Hematopoietic multipotent progenitor cell treated with erythropoietin and hydrocortisone succinate and interleukin-3 and kit ligand, for 17 days (in vitro differentiated cells): Measurements from ENCODE around the gene CDH15.

Source experiments
- DNase-seq: peaks from one replicate; pipeline ENCODE4 v3.0.0-alpha.2; 2015; ENCODE audit warnings: low spot score

The CDH15 gene

GRCh38 chr16:89199241-89200123 lies 27.9 kb downstream of the CDH15 start:
- DNase-seq = no peak

GRCh38 chr16:89200124-89200849 lies 28.7 kb downstream of the CDH15 start, which contains the start of gene SLC22A31:
TSS of gene SLC22A31 (minus strand) at chr16:89200537. CDS start at chr16:89200501, 36 bp downstream.
- no peak for DNase-seq

GRCh38 chr16:89200850-89201411 lies 29.4 kb downstream of the CDH15 start:
- no peak for DNase-seq

GRCh38 chr16:89201439-89202377 lies 30.2 kb downstream of the CDH15 start:
- peak; percentile 69 for DNase-seq

- DNase-seq = no peak
Measured at GRCh38 chr16:89202422-89203215, 31.1 kb downstream of the CDH15 start.

GRCh38 chr16:89207993-89208392 lies 36.4 kb downstream of the CDH15 start:
- no peak for DNase-seq

GRCh38 chr16:89209522-89210044 lies 38.0 kb downstream of the CDH15 start:
- DNase-seq = no peak

GRCh38 chr16:89210165-89210903 lies 38.8 kb downstream of the CDH15 start:
- DNase-seq = no peak

GRCh38 chr16:89210904-89211515 lies 39.5 kb downstream of the CDH15 start:
- no peak for DNase-seq

- DNase-seq = peak; percentile 88
Measured at GRCh38 chr16:89216315-89217137, 45.0 kb downstream of the CDH15 start.

- no peak for DNase-seq
Measured at GRCh38 chr16:89217138-89217387, 45.5 kb downstream of the CDH15 start.

- peak; percentile 89 for DNase-seq
Measured at GRCh38 chr16:89217388-89218191, 46.0 kb downstream of the CDH15 start, which contains the start of gene ZNF778. TSS of gene ZNF778 (plus strand) at chr16:89217703. CDS start at chr16:89221128, 3,425 bp downstream.

GRCh38 chr16:89219365-89219764 lies 47.8 kb downstream of the CDH15 start:
- DNase-seq = no peak

GRCh38 chr16:89221604-89222003 lies 50.1 kb downstream of the CDH15 start:
- DNase-seq = no peak

GRCh38 chr16:89222931-89223330 lies 51.4 kb downstream of the CDH15 start:
- no peak for DNase-seq

GRCh38 chr16:89224665-89225064 lies 53.1 kb downstream of the CDH15 start:
- no peak for DNase-seq

GRCh38 chr16:89230255-89230654 lies 58.7 kb downstream of the CDH15 start:
- no peak for DNase-seq

GRCh38 chr16:89232107-89232506 lies 60.6 kb downstream of the CDH15 start:
- no peak for DNase-seq
